OCI-M2 (cell line): Measurements from ENCODE around the gene OR52M1.
"Not testable (repeated sequence)": the region's sequence is repeated elsewhere in the genome, so short reads cannot be mapped to it uniquely, and the experiment has no call there.

ENCODE experiments used
- DNase-seq: peaks from one replicate; lab custom pipeline; 2025; ENCODE audit not compliant: unreplicated experiment; lab: John Stamatoyannopoulos, UW

OR52M1 gene

GRCh38 chr11:4544891-4545290, at the start of gene OR52M1:
OR52M1 (plus strand) TSS chr11:4545191; CDS start chr11:4545191, 0 bp downstream.
- no peak for DNase-seq

- no peak for DNase-seq
Measured at GRCh38 chr11:4495487-4495886, 49.5 kb upstream of the OR52M1 start.

GRCh38 chr11:4495986-4496385, 49.0 kb upstream of the OR52M1 start:
- DNase-seq, result no peak

- DNase-seq, result no peak
Measured at GRCh38 chr11:4496557-4497248, 48.3 kb upstream of the OR52M1 start.

GRCh38 chr11:4508886-4509285, 36.1 kb upstream of the OR52M1 start:
- DNase-seq, result no peak

- no peak for DNase-seq
Measured at GRCh38 chr11:4511282-4512245, 33.4 kb upstream of the OR52M1 start.

- no peak for DNase-seq
Measured at GRCh38 chr11:4514196-4514595, 30.8 kb upstream of the OR52M1 start.

GRCh38 chr11:4522339-4522738, 22.7 kb upstream of the OR52M1 start:
- no peak for DNase-seq

- no peak for DNase-seq
Measured at GRCh38 chr11:4522752-4523151, 22.2 kb upstream of the OR52M1 start.

GRCh38 chr11:4523666-4524065, 21.3 kb upstream of the OR52M1 start:
- DNase-seq, result no peak

GRCh38 chr11:4527926-4528325, 17.1 kb upstream of the OR52M1 start:
- DNase-seq, result no peak

- DNase-seq, result not testable (repeated sequence)
Measured at GRCh38 chr11:4531686-4532085, 13.3 kb upstream of the OR52M1 start.

- DNase-seq, result peak; percentile 3
Measured at GRCh38 chr11:4539603-4540219, 5.3 kb upstream of the OR52M1 start.

- no peak for DNase-seq
Measured at GRCh38 chr11:4541071-4541470, 3.9 kb upstream of the OR52M1 start.

GRCh38 chr11:4543561-4543960, 1.4 kb upstream of the OR52M1 start:
- no peak for DNase-seq

GRCh38 chr11:4546878-4547277, 1.9 kb downstream of the OR52M1 start:
- DNase-seq, result no peak

GRCh38 chr11:4547416-4547815, 2.4 kb downstream of the OR52M1 start:
- no peak for DNase-seq

GRCh38 chr11:4551346-4551979, 6.5 kb downstream of the OR52M1 start:
- no peak for DNase-seq

GRCh38 chr11:4559527-4560440, 14.8 kb downstream of the OR52M1 start:
- DNase-seq, result no peak

- DNase-seq, result no peak
Measured at GRCh38 chr11:4560467-4560866, 15.5 kb downstream of the OR52M1 start.
